Spleen (tissue), 11 donors: Measurements from ENCODE around the gene HSD17B2. TPM values are rescaled to one million over a fixed set of nuclear protein-coding genes. Genes with fewer than 3 reads are reported as not detected.

Source experiments
- DNase-seq: peaks from one replicate; pipeline ENCODE4 v3.0.0-alpha.2; 2020
- H3K27ac ChIP-seq, 8 donors: fragments of 200-600 bp; sonication (generic) in 7 of 8; 1 replicate in 4 of 8; 2 replicates in 4 of 8; pipeline versions ENCODE4 v1.5.0 to v1.8.0; 2016 to 2021; ENCODE audit warnings: inconsistent platforms in 4 of 8, mild to moderate bottlenecking in 4 of 8, moderate library complexity in 1 of 8
- H3K27me3 ChIP-seq, 7 donors: fragments of 200-600 bp; sonication (generic) in 6 of 7; replicated peaks in 1 of 7; 1 replicate in 4 of 7; 2 replicates in 3 of 7; pipeline versions ENCODE4 v1.5.0 to v1.8.0; 2016 to 2021; ENCODE audit warnings: inconsistent platforms in 3 of 7, mild to moderate bottlenecking in 1 of 7
- H3K36me3 ChIP-seq, 6 donors: fragments of 200-600 bp; sonication (generic) in 5 of 6; 1 replicate in 4 of 6; 2 replicates in 2 of 6; pipeline versions ENCODE4 v1.5.0 to v1.8.0; 2016 to 2021; ENCODE audit warnings: inconsistent platforms in 2 of 6
- H3K4me1 ChIP-seq, 6 donors: fragments of 200-600 bp; sonication (generic) in 5 of 6; 1 replicate in 3 of 6; 2 replicates in 3 of 6; pipeline versions ENCODE4 v1.5.0 to v1.8.0; 2016 to 2021; ENCODE audit warnings: inconsistent platforms in 3 of 6
- H3K4me3 ChIP-seq, 8 donors: fragments of 200-600 bp; sonication (generic) in 7 of 8; 1 replicate in 4 of 8; 2 replicates in 4 of 8; pipeline versions ENCODE4 v1.5.0 to v1.8.0; 2016 to 2021; ENCODE audit warnings: inconsistent platforms in 4 of 8, mild to moderate bottlenecking in 4 of 8, moderate library complexity in 2 of 8
- H3K9me3 ChIP-seq, 8 donors: fragments of 200-600 bp; sonication (generic) in 7 of 8; 1 replicate in 4 of 8; 2 replicates in 4 of 8; pipeline versions ENCODE4 v1.5.0 to v1.8.0; 2016 to 2021; ENCODE audit warnings: inconsistent platforms in 4 of 8
- POLR2A ChIP-seq, 3 donors: fragments of 450-650 bp; IDR thresholded peaks; one replicate each; pipeline ENCODE4 v1.5.1; 2017; ENCODE audit warnings: antibody characterized with exemption in 3 of 3, mild to moderate bottlenecking in 1 of 3
- POLR2AphosphoS5 ChIP-seq, 3 donors: sonication (generic); formaldehyde crosslinking; IDR thresholded peaks; one replicate each; pipeline ENCODE4 v1.5.1; 2017; ENCODE audit warnings: antibody characterized with exemption in 3 of 3
- WGBS, 5 donors: extraction: QIAGEN DNeasy Blood & Tissue Kit in 3 of 5; methylation state at CpG; one replicate each; pipeline versions ENCODE4 v1.1.5 to v1.1.7; 2013 to 2018; 5-methylcytosine and 5-hydroxymethylcytosine counted together
- intact Hi-C: fragments of 100-400 bp; cut with DNase I; formaldehyde crosslinking; loops from one replicate; pipeline ENCODE4 v1.15.0; 2023; ENCODE audit warnings: low total_unique reads
- polyA plus RNA-seq, 3 donors: library from polyadenylated mRNA; stranded (reverse); fragments of 200-250 nt; gene quantifications; one replicate each; pipeline ENCODE4 v1.2.1, GENCODE V29; 2013
- total RNA-seq, 7 donors: library from RNA; depleted of rRNA in 3 of 7; stranded (reverse); fragments of >200 nt in 3 of 7; fragmentation: NEBNext Ultra II Directional in 4 of 7; extraction: Animal tissue kit (Norgen Biotek cat#: 25700) in 4 of 7; gene quantifications; one replicate each; pipeline versions ENCODE4 v1.1.0 to v1.2.1, GENCODE V29; 2016 to 2021
- TF ChIP-seq, protein P1 (sequence below), 11 experiments: fragments of 200-600 bp in 7 of 11; fragments of 450-650 bp in 4 of 11; sonication (generic) in 4 of 11; IDR thresholded peaks in 8 of 11; conservative IDR thresholded peaks in 3 of 11; 1 replicate in 7 of 11; 2 replicates in 4 of 11; pipeline versions ENCODE4 v1.4.0 to v1.8.0; 2016 to 2021; ENCODE audit warnings: antibody characterized with exemption in 11 of 11, inconsistent platforms in 4 of 11, mild to moderate bottlenecking in 1 of 11
- donor health status: healthy with polysubstance abuse.
- donor health status: DM: no; HTN: no; CAD: no; lungs with moderate emphysema.
- donor health status: DM: no; HTN: no; CAD: no.
- donor health status: Bipolar disorder and iron deficiency.
- donor health status: healthy.
- donor health status: DM: no; HTN: no; CAD: no.
- donor health status: DM: yes; HTN: yes; CAD: no.

Gene HSD17B2
- total and polyA plus RNA-seq, 10 donors, result 0.09 to 0.13 TPM; not detected in 8

DNA sequence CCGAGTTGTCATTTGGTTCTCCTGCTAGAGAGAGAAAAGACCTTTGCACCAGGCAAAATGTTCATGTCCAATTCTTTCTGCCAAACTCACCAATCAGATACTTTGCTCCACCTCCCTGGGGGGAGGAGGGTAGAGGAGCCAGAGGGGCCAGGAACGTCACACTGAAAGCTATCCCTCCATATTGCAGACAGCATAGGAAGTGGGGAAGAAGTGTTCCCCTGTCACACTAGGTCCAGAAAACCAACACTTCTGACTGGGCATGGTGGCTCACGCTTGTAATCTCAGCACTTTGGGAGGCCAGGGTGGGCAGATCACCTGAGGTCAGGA, 9.5 kb downstream of the HSD17B2 start:
- 65 to 90% (median 77%) methylated on average over 3 of the region's 3 CpGs for WGBS, 5 donors
- DNase-seq, result no peak
- Histone ChIP-seq H3K9me3 (no peaks in the 10 kb centered on the region), H3K27ac (no peak overlapping the region), H3K4me1 (no peaks in the 10 kb centered on the region), H3K36me3 (no peaks in the 10 kb centered on the region), H3K27me3 (peaks cover 0 to 39% (median 0%) of the 10 kb centered on the region in 7 donors), H3K4me3 (no peak overlapping the region)
- intact Hi-C loops, result no loop called here
- no peak for TF ChIP-seq POLR2A (IDR thresholded peaks at IDR 0.05)
- TF ChIP-seq POLR2AphosphoS5 (IDR thresholded peaks at IDR 0.05), result no peak
- TF ChIP-seq, protein P1, sequence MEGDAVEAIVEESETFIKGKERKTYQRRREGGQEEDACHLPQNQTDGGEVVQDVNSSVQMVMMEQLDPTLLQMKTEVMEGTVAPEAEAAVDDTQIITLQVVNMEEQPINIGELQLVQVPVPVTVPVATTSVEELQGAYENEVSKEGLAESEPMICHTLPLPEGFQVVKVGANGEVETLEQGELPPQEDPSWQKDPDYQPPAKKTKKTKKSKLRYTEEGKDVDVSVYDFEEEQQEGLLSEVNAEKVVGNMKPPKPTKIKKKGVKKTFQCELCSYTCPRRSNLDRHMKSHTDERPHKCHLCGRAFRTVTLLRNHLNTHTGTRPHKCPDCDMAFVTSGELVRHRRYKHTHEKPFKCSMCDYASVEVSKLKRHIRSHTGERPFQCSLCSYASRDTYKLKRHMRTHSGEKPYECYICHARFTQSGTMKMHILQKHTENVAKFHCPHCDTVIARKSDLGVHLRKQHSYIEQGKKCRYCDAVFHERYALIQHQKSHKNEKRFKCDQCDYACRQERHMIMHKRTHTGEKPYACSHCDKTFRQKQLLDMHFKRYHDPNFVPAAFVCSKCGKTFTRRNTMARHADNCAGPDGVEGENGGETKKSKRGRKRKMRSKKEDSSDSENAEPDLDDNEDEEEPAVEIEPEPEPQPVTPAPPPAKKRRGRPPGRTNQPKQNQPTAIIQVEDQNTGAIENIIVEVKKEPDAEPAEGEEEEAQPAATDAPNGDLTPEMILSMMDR (IDR thresholded peaks at IDR 0.05 in 8 of 11, conservative IDR thresholded peaks at IDR 0.05 in 3 of 11), result no peak

DNA sequence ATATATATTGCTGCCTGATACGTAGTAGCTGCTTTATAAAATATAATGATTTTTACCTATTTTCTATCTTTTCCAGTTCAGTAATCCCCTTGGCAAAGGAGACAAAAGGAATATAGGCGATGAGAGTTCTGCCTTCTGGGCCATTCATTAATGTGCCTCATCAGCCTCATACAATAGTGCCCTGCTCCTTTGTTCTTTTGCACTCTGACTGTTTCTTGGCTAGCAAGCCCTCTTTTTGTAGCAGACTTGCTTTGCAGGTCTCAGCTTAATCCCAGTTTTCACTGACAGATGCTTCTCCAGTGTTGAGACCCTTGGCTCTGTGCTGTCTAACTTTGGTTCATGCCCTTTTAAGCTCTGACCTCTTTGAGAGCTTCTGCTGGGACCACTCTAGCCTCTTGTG, 10.4 kb downstream of the HSD17B2 start:
- 46 to 86% (median 73%) methylated on average over 2 of the region's 2 CpGs for WGBS, 5 donors

DNA sequence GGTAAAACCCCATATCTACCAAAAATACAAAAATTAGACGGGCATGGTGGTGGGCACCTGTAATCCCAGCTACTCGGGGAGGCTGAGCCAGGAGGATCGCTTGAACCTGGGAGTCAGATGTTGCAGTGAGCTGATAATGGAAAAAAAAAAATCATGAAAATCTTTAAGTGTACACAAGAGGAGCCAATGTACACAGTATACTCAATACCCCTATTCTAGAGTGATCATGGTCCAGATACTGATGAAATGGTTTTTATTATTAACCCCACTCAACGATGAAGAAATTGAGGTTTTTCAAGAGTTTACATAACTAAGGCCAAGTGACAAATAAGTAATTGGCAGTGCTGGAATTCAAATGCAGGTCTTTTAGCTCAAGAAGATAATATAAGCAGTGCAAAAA, 11.5 kb downstream of the HSD17B2 start:
- no peak overlapping the region for H3K27ac ChIP-seq
- TF ChIP-seq, protein P1 (IDR thresholded peaks at IDR 0.05 in 8 of 11, conservative IDR thresholded peaks at IDR 0.05 in 3 of 11), result no peak
- TF ChIP-seq POLR2A (IDR thresholded peaks at IDR 0.05), result no peak
- TF ChIP-seq POLR2AphosphoS5 (IDR thresholded peaks at IDR 0.05), result no peak

More for the DNA sequence above, 10.4 kb downstream of the HSD17B2 start:
- H3K9me3 ChIP-seq, result no peaks in the 10 kb centered on the region
- H3K27me3 ChIP-seq, result peaks cover 0 to 48% (median 0%) of the 10 kb centered on the region in 7 donors
- TF ChIP-seq POLR2AphosphoS5 (IDR thresholded peaks at IDR 0.05) (no peak), POLR2A (IDR thresholded peaks at IDR 0.05) (no peak)
- TF ChIP-seq, protein P1 (IDR thresholded peaks at IDR 0.05 in 8 of 11, conservative IDR thresholded peaks at IDR 0.05 in 3 of 11), result no peak
- H3K4me1 ChIP-seq, result no peaks in the 10 kb centered on the region
- H3K4me3 ChIP-seq, result no peak overlapping the region
- no peaks in the 10 kb centered on the region for H3K36me3 ChIP-seq
- no peak for DNase-seq
- intact Hi-C loops, result no loop called here
- no peak overlapping the region for H3K27ac ChIP-seq

DNA sequence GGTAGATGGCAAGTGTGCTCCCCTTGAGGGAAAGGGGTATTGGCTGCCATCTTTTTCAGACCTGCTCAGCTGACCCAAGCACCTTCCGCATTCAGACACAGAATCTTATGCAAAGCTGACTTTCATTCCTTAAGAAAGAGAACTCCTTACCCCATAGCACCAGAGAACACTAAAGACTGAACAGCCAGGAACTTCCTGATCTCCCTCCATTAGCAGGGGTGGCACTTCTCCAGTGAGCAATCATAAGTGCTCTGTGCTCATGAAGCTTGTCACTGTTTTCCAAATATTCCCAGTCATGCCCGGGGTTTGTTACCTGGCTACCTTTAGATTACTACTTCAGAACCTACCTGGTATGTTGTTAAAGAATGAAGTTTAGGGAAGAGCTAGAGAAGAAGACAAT, 11.9 kb downstream of the HSD17B2 start:
- H3K4me3 ChIP-seq, result no peak overlapping the region
- intact Hi-C loops, result no loop called here
- no peaks in the 10 kb centered on the region for H3K4me1 ChIP-seq
- DNase-seq, result no peak
- 85 to 96% (median 91%) methylated on average over 2 of the region's 2 CpGs for WGBS, 5 donors
- TF ChIP-seq, protein P1 (IDR thresholded peaks at IDR 0.05 in 8 of 11, conservative IDR thresholded peaks at IDR 0.05 in 3 of 11), result no peak
- TF ChIP-seq POLR2A (IDR thresholded peaks at IDR 0.05), result no peak
- no peak for TF ChIP-seq POLR2AphosphoS5 (IDR thresholded peaks at IDR 0.05)
- H3K27me3 ChIP-seq, result peaks cover 0 to 59% (median 0%) of the 10 kb centered on the region in 7 donors
- H3K9me3 ChIP-seq, result no peaks in the 10 kb centered on the region
- no peaks in the 10 kb centered on the region for H3K36me3 ChIP-seq
- no peak overlapping the region for H3K27ac ChIP-seq

More for the DNA sequence above, 11.5 kb downstream of the HSD17B2 start:
- Histone ChIP-seq H3K4me3 (no peak overlapping the region), H3K36me3 (no peaks in the 10 kb centered on the region), H3K27me3 (peaks cover 0 to 57% (median 0%) of the 10 kb centered on the region in 7 donors), H3K4me1 (no peaks in the 10 kb centered on the region), H3K9me3 (no peaks in the 10 kb centered on the region)
- WGBS, 5 donors, result 79 to 91% (median 84%) methylated on average over 4 of the region's 4 CpGs
- DNase-seq, result no peak
- intact Hi-C loops, result no loop called here
